HUES6 (cell line): Measurements from ENCODE around the gene TOX2.

Source experiments
- H3K27ac ChIP-seq: 2 replicates; pipeline ENCODE4 v1.7.0; 2013; ENCODE audit warnings: low read depth, mild to moderate bottlenecking, low read length, inconsistent platforms
- H3K27me3 ChIP-seq: 2 replicates; pipeline ENCODE4 v1.6.1; 2013; ENCODE audit warnings: low read length; ENCODE audit not compliant: control insufficient read depth, insufficient read depth
- H3K36me3 ChIP-seq: 2 replicates; pipeline ENCODE4 v1.6.1; 2013; ENCODE audit warnings: low read length; ENCODE audit not compliant: control insufficient read depth, insufficient read depth
- H3K4me1 ChIP-seq: 2 replicates; pipeline ENCODE4 v1.6.1; 2013; ENCODE audit warnings: low read length; ENCODE audit not compliant: control insufficient read depth, insufficient read depth
- H3K4me3 ChIP-seq: 2 replicates; pipeline ENCODE4 v1.5.1; 2013; ENCODE audit warnings: low read depth, low read length
- H3K9ac ChIP-seq: one replicate; pipeline ENCODE4 v1.6.1; 2013; ENCODE audit warnings: mild to moderate bottlenecking, low read length
- H3K9me3 ChIP-seq: 2 replicates; pipeline ENCODE4 v1.6.1; 2013; ENCODE audit warnings: low read depth, low read length; ENCODE audit not compliant: control insufficient read depth, insufficient read depth

The TOX2 gene

GRCh38 chr20:43972051-43972450 lies 57.4 kb downstream of the TOX2 start:
- no peaks in the 10 kb centered on the region for H3K27me3 ChIP-seq
- no peak overlapping the region for H3K9ac ChIP-seq
- no peak overlapping the region for H3K4me3 ChIP-seq
- peaks cover 10% of the 10 kb centered on the region for H3K4me1 ChIP-seq
- no peaks in the 10 kb centered on the region for H3K9me3 ChIP-seq
- H3K36me3 ChIP-seq = no peaks in the 10 kb centered on the region
- H3K27ac ChIP-seq = no peak overlapping the region

DNA sequence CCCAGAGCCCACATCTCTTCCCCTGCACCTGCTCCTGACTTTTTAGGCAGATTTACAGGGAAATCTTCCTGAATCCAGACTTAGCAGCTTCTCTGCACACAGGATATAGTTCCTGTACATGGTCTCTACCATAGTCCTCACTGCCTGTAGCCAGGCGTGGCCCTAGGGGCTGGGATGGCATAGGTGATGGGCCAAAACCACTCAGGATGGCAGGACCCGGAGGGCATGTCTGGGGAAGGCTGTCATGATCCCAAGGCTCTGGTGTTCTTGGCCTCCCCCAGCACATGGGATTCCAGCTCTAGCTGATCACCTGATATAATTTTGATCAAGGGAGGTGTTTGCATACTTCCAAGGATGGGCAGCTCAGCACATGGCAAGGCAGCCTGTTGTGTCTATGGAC lies 58.0 kb downstream of the TOX2 start:
- Histone ChIP-seq H3K9me3 (no peaks in the 10 kb centered on the region), H3K36me3 (no peaks in the 10 kb centered on the region), H3K9ac (no peak overlapping the region), H3K27me3 (no peaks in the 10 kb centered on the region), H3K4me1 (peaks cover 14% of the 10 kb centered on the region), H3K4me3 (no peak overlapping the region), H3K27ac (no peak overlapping the region)

- Histone ChIP-seq H3K27me3 (no peaks in the 10 kb centered on the region), H3K27ac (no peak overlapping the region), H3K36me3 (no peaks in the 10 kb centered on the region), H3K9me3 (no peaks in the 10 kb centered on the region), H3K4me1 (peaks cover 17% of the 10 kb centered on the region), H3K9ac (no peak overlapping the region), H3K4me3 (no peak overlapping the region)
Observed at GRCh38 chr20:43973231-43973630, 58.6 kb downstream of the TOX2 start.

DNA sequence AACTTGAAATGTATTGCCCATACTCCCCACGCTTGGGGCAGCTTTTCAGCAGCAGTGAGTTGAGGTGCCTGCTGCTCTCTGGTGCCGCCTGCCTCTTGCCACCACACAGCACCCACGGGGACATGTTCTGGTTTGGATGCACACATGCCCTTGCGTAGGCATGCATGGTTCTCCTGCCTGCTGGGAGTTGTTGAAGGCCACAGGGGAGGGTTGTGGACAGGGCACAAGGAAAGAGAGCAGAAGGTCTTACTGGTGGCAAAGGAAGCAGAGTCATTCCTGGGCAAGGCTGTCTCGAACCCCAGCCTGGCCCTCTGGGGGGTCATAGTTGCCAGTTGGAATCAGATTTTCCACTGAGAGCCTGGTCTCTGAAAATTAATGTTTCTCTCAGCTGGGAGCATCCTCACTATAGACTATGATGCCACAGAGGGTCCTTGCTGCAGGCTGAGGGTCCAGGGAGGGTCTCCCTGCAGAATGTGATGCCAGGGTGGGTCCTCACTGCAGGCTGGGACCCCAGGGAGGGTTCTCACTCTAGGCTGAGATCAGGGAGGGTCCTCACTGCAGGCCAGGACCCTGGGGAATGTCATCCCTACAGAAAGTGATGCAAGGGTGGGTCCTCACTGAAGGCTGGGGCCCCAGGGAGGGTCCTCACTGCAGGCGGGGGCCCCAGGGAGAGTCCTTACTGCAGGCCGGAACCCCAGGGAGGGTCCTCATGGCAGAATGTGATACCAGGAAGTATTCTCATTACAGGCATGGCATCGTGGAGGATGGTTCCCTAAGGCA lies 59.2 kb downstream of the TOX2 start:
- Histone ChIP-seq H3K9me3 (no peaks in the 10 kb centered on the region), H3K27ac (no peak overlapping the region), H3K27me3 (no peaks in the 10 kb centered on the region), H3K36me3 (no peaks in the 10 kb centered on the region), H3K4me1 (peaks cover 11% of the 10 kb centered on the region; the same call in 1 of the 2 replicates), H3K9ac (no peak overlapping the region), H3K4me3 (no peak overlapping the region)

GRCh38 chr20:43974695-43975094 lies 60.0 kb downstream of the TOX2 start:
- no peaks in the 10 kb centered on the region for H3K27me3 ChIP-seq
- H3K9ac ChIP-seq = no peak overlapping the region
- peaks cover 8% of the 10 kb centered on the region; the same call in 1 of the 2 replicates for H3K4me1 ChIP-seq
- H3K9me3 ChIP-seq = no peaks in the 10 kb centered on the region
- H3K27ac ChIP-seq = no peak overlapping the region
- no peaks in the 10 kb centered on the region for H3K36me3 ChIP-seq
- no peak overlapping the region for H3K4me3 ChIP-seq

GRCh38 chr20:43975096-43975768 lies 60.6 kb downstream of the TOX2 start:
- H3K27me3 ChIP-seq = no peaks in the 10 kb centered on the region
- H3K4me1 ChIP-seq = peaks cover 8% of the 10 kb centered on the region; the same call in 1 of the 2 replicates
- H3K9ac ChIP-seq = no peak overlapping the region
- H3K36me3 ChIP-seq = no peaks in the 10 kb centered on the region
- H3K9me3 ChIP-seq = no peaks in the 10 kb centered on the region
- no peak overlapping the region for H3K4me3 ChIP-seq
- H3K27ac ChIP-seq = no peak overlapping the region

- Histone ChIP-seq H3K4me1 (peaks cover 8% of the 10 kb centered on the region; the same call in 1 of the 2 replicates), H3K9me3 (no peaks in the 10 kb centered on the region), H3K27me3 (no peaks in the 10 kb centered on the region), H3K9ac (no peak overlapping the region), H3K36me3 (no peaks in the 10 kb centered on the region), H3K27ac (no peak overlapping the region), H3K4me3 (no peak overlapping the region)
Observed at GRCh38 chr20:43976547-43976946, 61.9 kb downstream of the TOX2 start.

DNA sequence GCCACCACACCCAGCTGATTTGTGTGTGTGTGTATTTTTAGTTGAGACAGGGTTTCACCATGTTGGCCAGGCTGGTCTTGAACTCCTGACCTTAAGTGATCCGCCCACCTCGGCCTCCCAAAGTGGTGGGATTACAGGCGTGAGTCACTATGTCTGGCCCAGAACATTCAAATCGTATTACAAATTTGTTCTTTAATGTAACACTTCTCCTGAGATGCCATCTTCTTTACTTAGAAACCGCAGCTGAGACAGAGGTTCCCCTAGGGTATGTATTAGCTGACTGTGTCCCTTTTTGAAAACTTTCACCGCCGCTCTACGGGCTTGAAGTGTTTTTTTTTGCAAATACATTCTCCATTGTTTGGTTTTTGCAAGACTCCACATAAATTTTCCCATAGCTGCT lies 62.6 kb downstream of the TOX2 start:
- Histone ChIP-seq H3K4me1 (peaks cover 8% of the 10 kb centered on the region; the same call in 1 of the 2 replicates), H3K9ac (no peak overlapping the region), H3K9me3 (no peaks in the 10 kb centered on the region), H3K4me3 (no peak overlapping the region), H3K27ac (no peak overlapping the region), H3K27me3 (no peaks in the 10 kb centered on the region), H3K36me3 (no peaks in the 10 kb centered on the region)

- Histone ChIP-seq H3K27ac (no peak overlapping the region), H3K4me3 (no peak overlapping the region)
Observed at GRCh38 chr20:43977962-43978361, 63.3 kb downstream of the TOX2 start.

DNA sequence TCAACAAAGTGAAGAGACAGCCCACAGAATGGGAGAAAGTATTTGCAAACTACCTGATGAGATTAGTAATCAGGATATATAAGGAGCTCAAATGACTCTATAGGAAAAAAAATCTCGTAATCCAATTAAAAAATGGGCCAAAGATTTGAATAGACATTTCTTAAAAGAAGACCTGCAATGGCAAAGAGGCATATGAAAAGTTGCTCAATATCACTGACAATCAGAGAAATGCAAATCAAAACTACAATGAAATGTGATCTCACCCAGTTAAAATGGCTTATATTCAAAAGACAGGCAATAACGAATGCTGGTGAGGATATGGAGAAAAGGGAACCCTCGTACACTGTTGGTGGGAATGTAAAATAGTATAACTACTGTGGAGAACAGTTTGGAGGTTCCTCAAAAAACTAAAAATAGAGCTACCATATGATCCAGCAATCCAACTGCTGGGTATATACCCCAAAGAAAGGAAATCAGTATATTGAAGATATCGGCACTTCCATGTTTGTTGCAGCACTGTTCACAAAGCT lies 65.0 kb downstream of the TOX2 start:
- Histone ChIP-seq H3K9ac (no peak overlapping the region), H3K36me3 (no peaks in the 10 kb centered on the region), H3K9me3 (no peaks in the 10 kb centered on the region), H3K4me3 (no peak overlapping the region), H3K27ac (no peak overlapping the region), H3K4me1 (peaks cover 8% of the 10 kb centered on the region; the same call in 1 of the 2 replicates), H3K27me3 (no peaks in the 10 kb centered on the region)

More at GRCh38 chr20:43977962-43978361, 63.3 kb downstream of the TOX2 start:
- Histone ChIP-seq H3K9me3 (no peaks in the 10 kb centered on the region), H3K27me3 (no peaks in the 10 kb centered on the region), H3K4me1 (peaks cover 8% of the 10 kb centered on the region; the same call in 1 of the 2 replicates), H3K9ac (no peak overlapping the region), H3K36me3 (no peaks in the 10 kb centered on the region)

GRCh38 chr20:43981540-43981939 lies 66.9 kb downstream of the TOX2 start:
- H3K27ac ChIP-seq = no peak overlapping the region
- H3K9ac ChIP-seq = no peak overlapping the region
- H3K4me1 ChIP-seq = peaks cover 8% of the 10 kb centered on the region; the same call in 1 of the 2 replicates
- no peak overlapping the region for H3K4me3 ChIP-seq
- no peaks in the 10 kb centered on the region for H3K27me3 ChIP-seq
- no peaks in the 10 kb centered on the region for H3K36me3 ChIP-seq
- H3K9me3 ChIP-seq = no peaks in the 10 kb centered on the region
